H1 (cell line): ENCODE measurements around the gene PARD3. TPM values are rescaled to one million over a fixed set of nuclear protein-coding genes. Genes with fewer than 3 reads are reported as not detected.

Experiments used
- CTCF ChIA-PET: fragments of 300-600 bp; sonication (Branson Sonifier 250); formaldehyde crosslinking; loops from one replicate; lab custom pipeline; 2021; ENCODE audit not compliant: partially characterized antibody; lab: Charles Lee
- POLR2A ChIA-PET: fragments of 300-600 bp; sonication (Branson Sonifier 250); formaldehyde crosslinking; loops from one replicate; lab custom pipeline; 2021; ENCODE audit warnings: inconsistent platforms; ENCODE audit not compliant: partially characterized antibody; lab: Charles Lee
- DNase-seq, 2 experiments: peaks; one replicate each; pipeline versions ENCODE4 v3.0.0 to v3.0.0-alpha.2; 2010 to 2022; ENCODE audit warnings: low spot score in 2 of 2, low read depth in 1 of 2, mixed read lengths in 1 of 2
- FAIRE-seq: peaks from 2 replicates; lab custom pipeline; 2011; peaks lifted over from hg19 to GRCh38; lab: Jason Lieb, UNC
- H2AFZ ChIP-seq: 2 replicates; pipeline ENCODE4 v1.8.1; 2012; ENCODE audit warnings: low read length, inconsistent platforms
- H2AK5ac ChIP-seq: 2 replicates; pipeline ENCODE4 v1.6.1; 2013; ENCODE audit warnings: low read depth, low read length
- H2BK120ac ChIP-seq: replicated peaks from 2 replicates; pipeline ENCODE3; 2013; ENCODE audit warnings: low read depth, low read length, inconsistent platforms
- H2BK12ac ChIP-seq: 2 replicates; pipeline ENCODE4 v1.6.1; 2013; ENCODE audit warnings: low read depth, low read length
- H2BK15ac ChIP-seq: 2 replicates; pipeline ENCODE4 v1.6.1; 2013; ENCODE audit warnings: low read length
- H2BK20ac ChIP-seq: 2 replicates; pipeline ENCODE4 v1.6.1; 2013; ENCODE audit warnings: low read length
- H2BK5ac ChIP-seq: 2 replicates; pipeline ENCODE4 v1.6.1; 2013; ENCODE audit warnings: low read depth, low read length
- H3K14ac ChIP-seq: 2 replicates; pipeline ENCODE4 v1.6.1; 2013; ENCODE audit warnings: inconsistent platforms; ENCODE audit not compliant: insufficient read length
- H3K18ac ChIP-seq: 2 replicates; pipeline ENCODE4 v1.6.1; 2013; ENCODE audit warnings: low read length; ENCODE audit errors: extremely low read depth
- H3K23ac ChIP-seq: 2 replicates; pipeline ENCODE4 v1.6.1; 2013; ENCODE audit warnings: inconsistent platforms; ENCODE audit not compliant: insufficient read length
- H3K23me2 ChIP-seq: 2 replicates; pipeline ENCODE4 v1.6.1; 2013; ENCODE audit warnings: low read depth, low read length
- H3K27ac ChIP-seq: 2 replicates; pipeline ENCODE4 v1.6.1; 2011; ENCODE audit warnings: low read depth, low read length, inconsistent platforms
- H3K27me3 ChIP-seq, 4 experiments: replicated peaks in 1 of 4; 1 replicate in 1 of 4; 2 replicates in 3 of 4; pipeline versions ENCODE4 v1.6.1 to v1.8.1; 2011 to 2013; ENCODE audit warnings: low read length in 3 of 4, mild to moderate bottlenecking in 3 of 4, inconsistent platforms in 2 of 4, mixed read lengths in 2 of 4, moderate library complexity in 1 of 4; ENCODE audit not compliant: control insufficient read depth in 3 of 4, insufficient read depth in 3 of 4; ENCODE audit errors: extremely low read depth in 1 of 4
- H3K36me3 ChIP-seq, 4 experiments: 2 replicates each; pipeline versions ENCODE4 v1.6.1 to v1.8.1; 2011 to 2013; ENCODE audit warnings: mild to moderate bottlenecking in 4 of 4, low read length in 3 of 4, moderate library complexity in 2 of 4, control low read depth in 1 of 4, inconsistent platforms in 1 of 4; ENCODE audit not compliant: insufficient read depth in 4 of 4, control insufficient read depth in 2 of 4
- H3K4ac ChIP-seq: replicated peaks from 2 replicates; pipeline ENCODE3; 2013; ENCODE audit warnings: low read length, low read depth, mixed read lengths, inconsistent platforms; ENCODE audit not compliant: insufficient read length
- H3K4me1 ChIP-seq, 4 experiments: replicated peaks in 1 of 4; 1 replicate in 1 of 4; 2 replicates in 3 of 4; pipeline versions ENCODE4 v1.6.1 to v1.8.1; 2011 to 2013; ENCODE audit warnings: low read length in 3 of 4, inconsistent platforms in 2 of 4, mixed read lengths in 1 of 4; ENCODE audit not compliant: insufficient read depth in 4 of 4, control insufficient read depth in 3 of 4
- H3K4me2 ChIP-seq, 2 experiments: 2 replicates each; pipeline versions ENCODE4 v1.6.1 to v1.8.1; 2011 to 2013; ENCODE audit warnings: low read depth in 2 of 2, low read length in 2 of 2, control low read depth in 1 of 2, inconsistent platforms in 1 of 2, mild to moderate bottlenecking in 1 of 2; ENCODE audit not compliant: insufficient read depth in 1 of 2
- H3K4me3 ChIP-seq, 4 experiments: fragments of 200-600, 300-600 bp in 1 of 4; sonication (generic), shearing (Covaris generic), sonication (Bioruptor Twin) in 1 of 4; 2 replicates each; pipeline versions ENCODE4 v1.5.1 to v1.8.1; 2011 to 2016; ENCODE audit warnings: low read length in 4 of 4, low read depth in 3 of 4, control low read depth in 2 of 4, inconsistent platforms in 2 of 4, mild to moderate bottlenecking in 2 of 4, mixed read lengths in 1 of 4, moderate library complexity in 1 of 4; ENCODE audit not compliant: insufficient read depth in 2 of 4; ENCODE audit errors: extremely low read depth in 1 of 4
- H3K56ac ChIP-seq: replicated peaks from 2 replicates; pipeline ENCODE3; 2013; ENCODE audit warnings: low read depth, mild to moderate bottlenecking, mixed read lengths, low read length, inconsistent platforms; ENCODE audit not compliant: insufficient read length
- H3K79me1 ChIP-seq: 2 replicates; pipeline ENCODE4 v1.6.1; 2013; ENCODE audit warnings: low read depth, low read length, control low read depth
- H3K79me2 ChIP-seq, 2 experiments: 2 replicates each; pipeline versions ENCODE4 v1.6.1 to v1.8.1; 2012 to 2013; ENCODE audit warnings: low read length in 2 of 2, mild to moderate bottlenecking in 2 of 2, inconsistent platforms in 1 of 2; ENCODE audit not compliant: insufficient read depth in 2 of 2, control insufficient read depth in 1 of 2
- H3K9ac ChIP-seq, 4 experiments: replicated peaks in 1 of 4; 1 replicate in 1 of 4; 2 replicates in 3 of 4; pipeline versions ENCODE4 v1.6.1 to v1.8.1; 2011 to 2013; ENCODE audit warnings: low read depth in 3 of 4, low read length in 3 of 4, control low read depth in 2 of 4, mild to moderate bottlenecking in 2 of 4, moderate library complexity in 2 of 4, inconsistent platforms in 1 of 4; ENCODE audit errors: extremely low read depth in 1 of 4
- H3K9me3 ChIP-seq, 2 experiments: 2 replicates each; pipeline versions ENCODE4 v1.6.1 to v1.8.1; 2012 to 2013; ENCODE audit warnings: mild to moderate bottlenecking in 2 of 2, moderate library complexity in 2 of 2, control low read depth in 1 of 2, inconsistent platforms in 1 of 2, low read depth in 1 of 2, low read length in 1 of 2, mixed read lengths in 1 of 2; ENCODE audit not compliant: insufficient read depth in 2 of 2
- H4K20me1 ChIP-seq, 2 experiments: replicated peaks in 1 of 2; 2 replicates each; pipeline versions ENCODE3 to v1.8.1; 2011 to 2013; ENCODE audit warnings: inconsistent platforms in 2 of 2, low read length in 2 of 2, mild to moderate bottlenecking in 1 of 2; ENCODE audit not compliant: insufficient read depth in 2 of 2, control insufficient read depth in 1 of 2
- H4K5ac ChIP-seq: 2 replicates; pipeline ENCODE4 v1.6.1; 2013; ENCODE audit warnings: low read length, low read depth, mixed read lengths, inconsistent platforms; ENCODE audit not compliant: insufficient read length
- H4K8ac ChIP-seq: 2 replicates; pipeline ENCODE4 v1.8.0; 2013; ENCODE audit warnings: mild to moderate bottlenecking, moderate library complexity, low read length, inconsistent platforms; ENCODE audit not compliant: insufficient read depth; ENCODE audit errors: extremely low read depth
- H4K91ac ChIP-seq: replicated peaks from 2 replicates; pipeline ENCODE3; 2013; ENCODE audit warnings: low read length, mixed read lengths, inconsistent platforms; ENCODE audit not compliant: insufficient read length
- BCL11A ChIP-seq, 2 experiments: IDR thresholded peaks; one replicate each; pipeline ENCODE4 v1.6.1; 2011; ENCODE audit warnings: low read depth in 2 of 2, low read length in 2 of 2, mild to moderate bottlenecking in 2 of 2
- CEBPB ChIP-seq: IDR thresholded peaks from 2 replicates; pipeline ENCODE4 v1.6.1; 2012; ENCODE audit warnings: low read depth, low read length
- CHD1 ChIP-seq: IDR thresholded peaks from 2 replicates; pipeline ENCODE4 v1.6.1; 2012; ENCODE audit warnings: low read depth, low read length, improper control_type of control experiment
- FOSL1 ChIP-seq: IDR thresholded peaks from 2 replicates; pipeline ENCODE4 v1.6.1; 2011; ENCODE audit warnings: mild to moderate bottlenecking, low read depth, low read length, moderate library complexity; ENCODE audit not compliant: insufficient read depth
- GTF2F1 ChIP-seq: IDR thresholded peaks from 2 replicates; pipeline ENCODE4 v1.6.1; 2012; ENCODE audit warnings: low read depth, low read length, improper control_type of control experiment, borderline replicate concordance
- HDAC6 ChIP-seq: IDR thresholded peaks from one replicate; pipeline ENCODE4 v1.7.1; 2012; ENCODE audit warnings: low read depth, mild to moderate bottlenecking, inconsistent platforms, low read length, moderate library complexity
- PHF8 ChIP-seq: fragments of 200-600 bp; sonication (generic); conservative IDR thresholded peaks from 2 replicates; pipeline ENCODE4 v1.7.1; 2012; ENCODE audit warnings: low read depth, mild to moderate bottlenecking, inconsistent platforms, low read length, moderate library complexity
- POU5F1 ChIP-seq: IDR thresholded peaks from 2 replicates; pipeline ENCODE4 v1.6.1; 2011; ENCODE audit warnings: low read depth, mild to moderate bottlenecking, low read length, moderate library complexity
- RFX5 ChIP-seq: IDR thresholded peaks from 2 replicates; pipeline ENCODE4 v1.6.1; 2011; ENCODE audit warnings: low read depth, low read length, improper control_type of control experiment, borderline replicate concordance
- SIN3A ChIP-seq, 2 experiments: IDR thresholded peaks in 1 of 2; conservative IDR thresholded peaks in 1 of 2; 2 replicates each; pipeline ENCODE4 v1.6.1; 2011 to 2012; ENCODE audit warnings: low read length in 2 of 2, improper control_type of control experiment in 1 of 2, low read depth in 1 of 2, mild to moderate bottlenecking in 1 of 2
- SIRT6 ChIP-seq: IDR thresholded peaks from one replicate; pipeline ENCODE4 v1.7.1; 2012; ENCODE audit warnings: low read length, inconsistent platforms
- WGBS, 2 experiments: shearing (Covaris generic) in 1 of 2; methylation state at CpG; one replicate each; pipeline versions ENCODE4 v1.1.6 to v1.1.7; 2013 to 2015; ENCODE audit warnings: low lambda C conversion rate in 2 of 2, mixed read lengths in 2 of 2, inconsistent platforms in 1 of 2, low coverage in 1 of 2, missing lambda C conversion rate in 1 of 2; ENCODE audit not compliant: insufficient replicate concordance in 2 of 2, insufficient coverage in 1 of 2, insufficient read length in 1 of 2; ENCODE audit errors: extremely low coverage in 1 of 2, missing lambda C conversion rate in 1 of 2; 5-methylcytosine and 5-hydroxymethylcytosine counted together
- polyA plus RNA-seq, 7 experiments: library from polyadenylated mRNA; depleted of rRNA in 3 of 7; stranded (reverse) in 5 of 7; unstranded in 2 of 7; fragments of >200 nt in 5 of 7; fragments of 200-250 nt in 2 of 7; gene quantifications; 1 replicate in 5 of 7; 2 replicates in 1 of 7; 4 replicates in 1 of 7; pipeline versions ENCODE4 v1.2.1 to v1.2.3, GENCODE V29; 2011 to 2013; ENCODE audit warnings: missing spikeins in 2 of 7, mixed read lengths in 2 of 7
- total RNA-seq: library from RNA; stranded (reverse); fragmentation: NEBNext Ultra II Directional; extraction: Animal tissue kit (Norgen Biotek cat#: 25700); gene quantifications from 2 replicates; pipeline ENCODE4 v1.2.1, GENCODE V29; 2021

PARD3 gene
- total and polyA plus RNA-seq, 2 of the 8 experiments (the other 6 are each of a cell fraction or from before 2014, with no cell fraction given), result 19.7 to 49.1 TPM

GRCh38 chr10:34830217-34830822, 15.2 kb upstream of the PARD3 start:
- TF ChIP-seq CHD1 (no peak), GTF2F1 (no peak), CEBPB (no peak), RFX5 (no peak), HDAC6 (no peak), FOSL1 (no peak), POU5F1 (no peak), SIRT6 (no peak), BCL11A (IDR thresholded peaks at IDR 0.05; ENCODE audit: low read depth in 2 of 2, low read length in 2 of 2) (no peak), PHF8 (no peak), SIN3A (conservative IDR thresholded peaks at IDR 0.05 in 1 of 2, IDR thresholded peaks at IDR 0.05 in 1 of 2; ENCODE audit: low read depth in 1 of 2, low read length in 2 of 2) (no peak)
- no peaks in the 10 kb centered on the region for H3K36me3 ChIP-seq
- H2BK5ac ChIP-seq, result no peak overlapping the region
- no peaks in the 10 kb centered on the region for H3K79me2 ChIP-seq
- DNase-seq (no peak), FAIRE-seq (no peak)
- no peak overlapping the region for H3K9ac ChIP-seq
- no peak overlapping the region for H3K4me2 ChIP-seq
- H2BK15ac ChIP-seq, result no peak overlapping the region
- no peaks in the 10 kb centered on the region for H3K27me3 ChIP-seq
- H2BK12ac ChIP-seq, result no peak overlapping the region
- no peak overlapping the region for H3K14ac ChIP-seq
- H3K56ac ChIP-seq, result no peak overlapping the region
- H3K4me1 ChIP-seq, result no peaks in the 10 kb centered on the region
- no peak overlapping the region for H2AK5ac ChIP-seq
- no peaks in the 10 kb centered on the region for H3K79me1 ChIP-seq
- H3K18ac ChIP-seq, result no peak overlapping the region
- no peak overlapping the region for H3K27ac ChIP-seq
- no peaks in the 10 kb centered on the region for H4K20me1 ChIP-seq
- H2AFZ ChIP-seq, result no peak overlapping the region
- H3K9me3 ChIP-seq, result no peaks in the 10 kb centered on the region
- H3K23me2 ChIP-seq, result no peaks in the 10 kb centered on the region
- no peak overlapping the region for H3K4me3 ChIP-seq
- ChIA-PET POLR2A (no interaction called here), CTCF (interaction anchor here (0.9 kb wide), 2 partner anchors 61 to 106 kb away, joined by 3 read pairs; no protein-coding TSS in a partner anchor)
- H2BK20ac ChIP-seq, result no peak overlapping the region
- no peak overlapping the region for H2BK120ac ChIP-seq
- no peak overlapping the region for H4K8ac ChIP-seq
- H4K91ac ChIP-seq, result no peak overlapping the region
- 79% methylated on average over 13 of the region's 13 CpGs; no CpG with 5 or more reads in 1 of the 2 experiments for whole genome bisulfite sequencing, 2 experiments
- H4K5ac ChIP-seq, result no peak overlapping the region
- no peak overlapping the region for H3K4ac ChIP-seq
- no peak overlapping the region for H3K23ac ChIP-seq
